ENCODE data around the gene ECPAS. TPM values are rescaled to one million over a fixed set of nuclear protein-coding genes. Genes with fewer than 3 reads are reported as not detected.

ECPAS gene
- total RNA-seq, 1 donor from 2014 or later, result 108 TPM

DNA sequence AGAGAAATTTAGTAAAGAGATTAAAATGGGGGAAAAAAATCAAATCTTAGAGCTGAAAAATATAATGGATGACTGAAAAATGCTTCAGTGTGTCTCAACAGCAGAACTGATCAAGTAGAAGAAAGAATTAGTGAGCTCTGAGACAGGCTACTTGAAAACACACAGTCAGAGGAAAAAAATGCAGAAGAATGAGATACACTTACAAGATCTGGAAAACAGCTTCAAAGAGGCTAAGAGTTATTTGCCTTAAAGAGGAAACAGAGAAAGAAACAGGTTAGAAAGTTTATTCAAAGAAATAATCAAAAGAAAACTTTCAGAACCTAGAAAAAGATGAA, 83.7 kb downstream of the ECPAS start:
- H3K36me3 Mint-ChIP-seq (ENCODE audit: unreplicated experiment), result peaks cover 62% of the 10 kb centered on the region
- H3K4me1 Mint-ChIP-seq (ENCODE audit: unreplicated experiment), result no peaks in the 10 kb centered on the region
- H3K9me3 Mint-ChIP-seq (ENCODE audit: unreplicated experiment), result peaks cover 27% of the 10 kb centered on the region
- no peak overlapping the region for H3K27ac Mint-ChIP-seq (ENCODE audit: unreplicated experiment)
- no peak overlapping the region for H3K4me3 Mint-ChIP-seq (ENCODE audit: unreplicated experiment)
- no peak for DNase-seq (ENCODE audit: extremely low spot score, unreplicated experiment)
- TF ChIP-seq, protein P1, sequence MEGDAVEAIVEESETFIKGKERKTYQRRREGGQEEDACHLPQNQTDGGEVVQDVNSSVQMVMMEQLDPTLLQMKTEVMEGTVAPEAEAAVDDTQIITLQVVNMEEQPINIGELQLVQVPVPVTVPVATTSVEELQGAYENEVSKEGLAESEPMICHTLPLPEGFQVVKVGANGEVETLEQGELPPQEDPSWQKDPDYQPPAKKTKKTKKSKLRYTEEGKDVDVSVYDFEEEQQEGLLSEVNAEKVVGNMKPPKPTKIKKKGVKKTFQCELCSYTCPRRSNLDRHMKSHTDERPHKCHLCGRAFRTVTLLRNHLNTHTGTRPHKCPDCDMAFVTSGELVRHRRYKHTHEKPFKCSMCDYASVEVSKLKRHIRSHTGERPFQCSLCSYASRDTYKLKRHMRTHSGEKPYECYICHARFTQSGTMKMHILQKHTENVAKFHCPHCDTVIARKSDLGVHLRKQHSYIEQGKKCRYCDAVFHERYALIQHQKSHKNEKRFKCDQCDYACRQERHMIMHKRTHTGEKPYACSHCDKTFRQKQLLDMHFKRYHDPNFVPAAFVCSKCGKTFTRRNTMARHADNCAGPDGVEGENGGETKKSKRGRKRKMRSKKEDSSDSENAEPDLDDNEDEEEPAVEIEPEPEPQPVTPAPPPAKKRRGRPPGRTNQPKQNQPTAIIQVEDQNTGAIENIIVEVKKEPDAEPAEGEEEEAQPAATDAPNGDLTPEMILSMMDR (IDR thresholded peaks at IDR 0.05), result no peak
- no peaks in the 10 kb centered on the region for H3K27me3 Mint-ChIP-seq (ENCODE audit: unreplicated experiment)

DNA sequence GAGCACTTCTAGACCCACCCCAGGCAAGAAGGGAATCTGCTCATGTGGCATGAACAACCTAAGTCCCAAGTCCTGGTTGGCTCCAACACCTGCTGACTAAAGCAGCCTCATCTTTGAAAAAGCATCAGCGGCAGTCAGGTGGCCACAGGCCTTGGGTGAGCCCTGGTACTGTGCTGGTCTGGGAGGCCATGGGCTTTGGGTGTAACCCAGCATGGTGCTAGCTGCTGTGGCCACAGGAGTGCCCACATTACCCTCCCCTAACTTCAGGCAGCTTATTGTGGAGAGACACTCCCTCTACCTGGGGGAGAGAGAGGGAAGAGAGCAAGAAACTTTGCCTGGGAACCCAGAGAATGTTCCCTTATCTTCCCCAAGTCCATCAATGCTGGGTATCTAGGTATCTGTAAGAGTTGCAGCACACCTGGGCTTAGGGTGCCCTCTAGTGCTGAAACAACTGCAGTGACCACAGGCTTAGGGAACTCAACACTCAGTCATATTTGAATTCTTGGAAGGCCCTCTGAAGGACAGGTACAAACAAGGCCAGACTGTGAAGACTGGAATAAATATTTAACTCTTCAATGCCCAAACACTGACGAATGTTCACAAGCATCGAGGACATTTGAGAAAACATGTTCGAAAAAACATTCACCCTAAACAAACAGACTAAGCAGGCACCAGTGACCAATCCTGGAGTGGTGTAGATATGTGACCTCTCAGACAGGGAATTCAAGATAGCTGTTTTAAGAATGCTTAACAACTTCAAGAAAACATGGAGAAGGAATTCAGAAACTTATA, 84.2 kb downstream of the ECPAS start:
- peaks cover 62% of the 10 kb centered on the region for H3K36me3 Mint-ChIP-seq (ENCODE audit: unreplicated experiment)
- no peak overlapping the region for H3K4me3 Mint-ChIP-seq (ENCODE audit: unreplicated experiment)
- DNase-seq (ENCODE audit: extremely low spot score, unreplicated experiment), result no peak
- no peaks in the 10 kb centered on the region for H3K4me1 Mint-ChIP-seq (ENCODE audit: unreplicated experiment)
- H3K27me3 Mint-ChIP-seq (ENCODE audit: unreplicated experiment), result no peaks in the 10 kb centered on the region
- peaks cover 27% of the 10 kb centered on the region for H3K9me3 Mint-ChIP-seq (ENCODE audit: unreplicated experiment)
- H3K27ac Mint-ChIP-seq (ENCODE audit: unreplicated experiment), result no peak overlapping the region
- TF ChIP-seq, protein P1 (IDR thresholded peaks at IDR 0.05), result peak; percentile 42

DNA sequence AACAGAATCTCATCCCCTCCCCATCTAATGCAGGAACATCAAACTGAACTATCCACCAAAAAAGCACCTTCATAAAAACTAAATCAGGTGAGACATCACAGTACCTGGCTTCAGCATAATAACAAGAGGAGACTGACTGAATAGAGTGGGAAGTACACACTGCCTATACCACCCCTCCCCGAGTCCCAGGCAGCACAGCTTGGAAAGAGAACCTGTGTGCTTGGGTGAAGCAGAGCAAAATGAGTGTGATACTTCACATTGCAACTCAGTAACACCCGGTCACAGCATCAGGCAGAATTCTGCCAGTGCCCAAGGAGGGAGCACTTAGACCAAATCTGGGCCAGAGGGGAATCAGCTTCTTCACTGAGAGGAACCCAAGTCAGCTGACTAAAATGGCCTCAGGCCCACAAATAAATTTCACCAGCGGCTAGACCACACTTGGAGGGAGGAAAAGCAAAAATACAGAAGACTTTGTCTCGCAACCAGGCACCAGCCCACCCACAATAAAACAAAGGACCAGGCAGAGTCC, 84.9 kb downstream of the ECPAS start:
- H3K27me3 Mint-ChIP-seq (ENCODE audit: unreplicated experiment), result no peaks in the 10 kb centered on the region
- peaks cover 61% of the 10 kb centered on the region for H3K36me3 Mint-ChIP-seq (ENCODE audit: unreplicated experiment)
- H3K9me3 Mint-ChIP-seq (ENCODE audit: unreplicated experiment), result peaks cover 22% of the 10 kb centered on the region
- TF ChIP-seq, protein P1 (IDR thresholded peaks at IDR 0.05), result no peak
- H3K4me1 Mint-ChIP-seq (ENCODE audit: unreplicated experiment), result no peaks in the 10 kb centered on the region
- H3K4me3 Mint-ChIP-seq (ENCODE audit: unreplicated experiment), result no peak overlapping the region
- no peak overlapping the region for H3K27ac Mint-ChIP-seq (ENCODE audit: unreplicated experiment)
- DNase-seq (ENCODE audit: extremely low spot score, unreplicated experiment), result no peak

DNA sequence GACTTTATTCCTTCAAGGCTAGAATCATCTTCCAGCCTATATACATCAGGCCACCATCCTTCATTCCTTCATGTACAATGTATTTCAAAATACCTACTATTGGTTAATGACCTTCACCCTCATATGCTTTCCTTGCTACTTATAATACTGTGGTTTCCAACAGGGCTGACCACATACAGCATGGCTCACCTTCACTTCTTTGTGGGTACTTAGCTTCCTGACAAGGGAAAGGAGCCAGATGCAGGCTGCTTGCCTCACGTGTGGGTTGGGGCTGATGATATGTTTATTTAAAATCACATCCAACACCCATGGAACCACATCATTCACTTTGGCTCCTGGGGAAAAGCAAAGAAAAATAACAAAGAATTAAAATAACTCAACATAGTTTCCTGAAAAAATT, 90.2 kb downstream of the ECPAS start:
- H3K36me3 Mint-ChIP-seq (ENCODE audit: unreplicated experiment), result peaks cover 64% of the 10 kb centered on the region
- TF ChIP-seq, protein P1 (IDR thresholded peaks at IDR 0.05), result no peak
- H3K4me3 Mint-ChIP-seq (ENCODE audit: unreplicated experiment), result no peak overlapping the region
- DNase-seq (ENCODE audit: extremely low spot score, unreplicated experiment), result no peak
- H3K9me3 Mint-ChIP-seq (ENCODE audit: unreplicated experiment), result no peaks in the 10 kb centered on the region
- H3K4me1 Mint-ChIP-seq (ENCODE audit: unreplicated experiment), result no peaks in the 10 kb centered on the region
- H3K27me3 Mint-ChIP-seq (ENCODE audit: unreplicated experiment), result no peaks in the 10 kb centered on the region
- no peak overlapping the region for H3K27ac Mint-ChIP-seq (ENCODE audit: unreplicated experiment)

DNA sequence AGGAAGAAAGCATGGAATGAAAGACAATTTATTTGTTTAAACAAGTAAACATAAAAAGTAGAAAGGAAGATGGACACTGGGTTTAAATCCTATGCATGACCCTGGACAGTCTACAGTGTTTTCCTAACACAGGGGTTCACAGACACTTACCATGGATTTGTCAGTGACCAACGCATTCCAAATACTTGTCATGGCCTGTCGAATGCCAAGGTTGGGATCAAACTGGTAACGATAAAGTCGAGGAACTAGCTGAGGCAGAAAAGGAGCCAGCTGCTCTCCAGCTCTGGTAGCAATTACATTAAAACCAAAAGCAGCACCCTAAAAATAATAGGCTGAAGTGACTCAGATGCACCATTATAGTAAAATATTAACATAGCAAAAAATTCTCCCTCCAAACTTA, 94.8 kb downstream of the ECPAS start:
- Mint-ChIP-seq H3K4me1 (ENCODE audit: unreplicated experiment) (no peaks in the 10 kb centered on the region), H3K4me3 (ENCODE audit: unreplicated experiment) (no peak overlapping the region), H3K36me3 (ENCODE audit: unreplicated experiment) (peaks cover 53% of the 10 kb centered on the region), H3K27me3 (ENCODE audit: unreplicated experiment) (no peaks in the 10 kb centered on the region), H3K9me3 (ENCODE audit: unreplicated experiment) (no peaks in the 10 kb centered on the region), H3K27ac (ENCODE audit: unreplicated experiment) (no peak overlapping the region)
- TF ChIP-seq, protein P1 (IDR thresholded peaks at IDR 0.05), result no peak
- no peak for DNase-seq (ENCODE audit: extremely low spot score, unreplicated experiment)
